GF-D8 (cell line): ENCODE results near the gene C1QTNF1.

Source experiments
- DNase-seq: peaks from one replicate; lab custom pipeline; 2025; lab: John Stamatoyannopoulos, UW

C1QTNF1 gene

DNA sequence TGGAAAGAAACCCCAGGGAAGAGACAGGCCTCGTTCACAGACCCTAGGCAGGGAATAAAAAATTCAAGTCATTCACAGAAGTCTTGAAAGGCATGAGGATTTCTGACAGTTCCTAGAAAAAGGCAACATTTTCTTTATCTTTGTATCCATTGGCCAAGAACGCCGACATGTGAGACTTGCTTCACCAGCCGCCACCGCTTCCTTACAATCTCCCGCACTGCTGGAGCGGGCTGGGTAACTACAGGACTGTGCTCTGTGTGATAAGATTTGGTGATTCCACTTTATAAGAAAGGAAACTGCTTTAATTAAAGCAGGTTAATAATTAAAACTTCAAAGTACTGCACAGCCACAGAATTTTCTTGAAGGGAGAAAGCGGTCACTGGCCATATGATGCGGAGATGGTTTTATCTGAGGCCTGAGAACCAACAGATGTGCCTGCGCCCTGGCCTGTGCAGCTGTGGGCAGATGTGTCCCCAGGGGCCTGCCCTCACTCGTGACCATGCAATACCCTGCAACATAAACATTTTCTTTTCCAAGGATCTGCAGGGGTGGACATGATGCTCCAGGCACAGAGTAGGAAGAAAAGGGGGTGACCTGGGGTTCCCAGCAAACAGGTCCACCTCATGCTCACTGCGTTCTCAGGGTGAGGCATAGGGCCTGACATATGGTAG is 31.3 kb upstream of the C1QTNF1 start:
- no peak for DNase-seq

DNA sequence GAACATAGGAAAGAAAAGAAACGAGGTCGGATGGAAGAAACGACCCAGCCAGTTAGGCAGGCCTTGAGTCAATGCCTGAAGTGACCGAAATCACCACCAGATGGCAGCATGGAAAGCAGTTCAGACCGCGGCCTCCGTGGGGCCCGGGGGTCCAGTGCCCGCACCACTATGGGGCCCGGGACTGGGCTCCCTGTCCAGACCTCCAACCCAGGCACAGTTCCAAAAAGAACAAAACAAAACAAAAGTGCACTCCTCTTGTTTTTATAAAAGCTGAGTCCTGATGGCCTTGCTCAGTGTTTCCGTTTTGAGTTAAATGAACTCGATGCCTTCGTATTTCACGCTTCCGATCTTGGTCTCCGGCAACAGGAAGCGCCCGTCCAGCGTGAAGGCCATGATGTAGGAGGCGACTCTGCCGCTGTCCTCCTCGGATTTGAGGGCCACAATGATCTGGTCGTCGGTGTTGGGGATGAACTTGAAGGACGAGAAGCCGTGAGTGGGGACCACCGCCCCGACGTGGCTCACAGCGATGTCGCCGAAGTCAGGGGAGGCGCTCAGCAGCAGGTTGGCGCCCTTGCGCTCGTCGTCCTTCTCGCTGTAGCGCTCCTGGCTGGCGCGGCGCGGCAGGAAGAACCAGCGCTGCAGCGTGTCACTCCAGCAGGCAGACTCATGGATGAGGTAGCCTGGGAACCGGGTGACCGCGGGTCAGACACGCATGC is 30.6 kb upstream of the C1QTNF1 start:
- no peak for DNase-seq

DNA sequence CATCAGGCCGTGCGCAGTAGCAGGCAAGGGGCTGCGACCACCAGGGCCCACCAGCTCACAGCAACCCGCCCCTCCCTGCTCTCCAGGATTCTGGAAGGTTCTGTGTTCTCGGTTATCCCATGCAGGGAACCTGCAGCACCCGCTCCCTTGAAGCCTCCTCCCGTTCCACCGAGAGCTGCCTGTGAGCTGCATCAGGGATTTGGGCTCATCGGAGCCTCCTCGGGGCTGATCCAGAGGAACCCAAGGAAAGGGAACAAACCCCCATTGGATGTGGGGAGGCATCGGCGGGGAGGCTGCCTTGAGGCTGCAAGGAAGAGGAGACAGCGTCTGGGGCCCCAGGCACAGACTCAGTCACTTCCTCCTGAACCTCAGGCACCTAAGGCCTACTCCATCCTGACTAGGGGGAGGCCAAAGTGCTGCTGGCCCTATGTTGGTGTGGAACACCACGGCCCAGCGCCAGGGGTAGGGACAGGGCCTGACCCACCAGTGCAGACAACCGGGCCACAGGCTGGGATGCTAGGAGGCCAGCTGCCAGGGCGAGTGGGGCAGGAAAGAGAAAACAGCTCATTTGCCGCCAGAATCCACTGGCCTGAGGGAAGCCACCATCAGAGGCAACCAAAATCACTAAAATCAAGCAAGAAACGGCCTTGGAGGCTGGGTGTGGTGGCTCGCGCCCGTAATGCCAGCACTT is 29.8 kb upstream of the C1QTNF1 start:
- DNase-seq = no peak

DNA sequence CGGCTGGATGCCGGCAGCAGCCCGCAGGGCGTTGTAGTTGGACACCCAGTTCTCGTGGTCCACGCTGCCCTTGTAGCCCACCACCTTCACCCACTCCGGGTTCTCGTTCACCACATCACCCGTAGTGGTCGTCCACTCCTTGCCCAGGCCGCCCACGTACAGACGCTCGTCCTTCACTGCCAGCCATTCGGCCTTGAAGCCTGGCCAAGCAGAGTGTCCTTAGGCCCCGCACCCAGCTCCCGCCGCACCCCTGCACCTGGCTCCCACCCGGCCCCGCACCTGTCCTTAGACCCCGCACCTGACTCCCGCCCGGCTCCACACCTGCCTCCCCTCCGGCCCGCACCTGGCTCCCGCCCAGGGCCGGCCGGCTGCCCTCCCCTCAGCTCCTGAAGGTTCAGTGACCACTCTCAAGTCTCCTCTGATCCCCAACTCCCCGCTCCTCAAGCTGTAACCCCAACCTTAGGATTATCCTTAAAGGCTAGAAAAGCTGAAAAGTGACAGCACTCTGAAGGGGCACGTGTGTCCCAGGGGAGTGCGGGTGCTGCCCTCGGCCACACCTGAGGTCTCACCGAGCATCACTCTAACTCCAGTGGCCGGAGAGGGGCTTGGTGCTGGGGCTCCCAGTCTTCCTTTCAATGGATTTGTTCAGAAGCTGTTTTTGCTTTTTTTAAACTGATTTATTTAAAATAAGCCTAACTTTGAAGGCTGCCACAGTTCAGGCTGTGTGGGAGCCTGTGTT is 28.8 kb upstream of the C1QTNF1 start:
- no peak for DNase-seq

DNA sequence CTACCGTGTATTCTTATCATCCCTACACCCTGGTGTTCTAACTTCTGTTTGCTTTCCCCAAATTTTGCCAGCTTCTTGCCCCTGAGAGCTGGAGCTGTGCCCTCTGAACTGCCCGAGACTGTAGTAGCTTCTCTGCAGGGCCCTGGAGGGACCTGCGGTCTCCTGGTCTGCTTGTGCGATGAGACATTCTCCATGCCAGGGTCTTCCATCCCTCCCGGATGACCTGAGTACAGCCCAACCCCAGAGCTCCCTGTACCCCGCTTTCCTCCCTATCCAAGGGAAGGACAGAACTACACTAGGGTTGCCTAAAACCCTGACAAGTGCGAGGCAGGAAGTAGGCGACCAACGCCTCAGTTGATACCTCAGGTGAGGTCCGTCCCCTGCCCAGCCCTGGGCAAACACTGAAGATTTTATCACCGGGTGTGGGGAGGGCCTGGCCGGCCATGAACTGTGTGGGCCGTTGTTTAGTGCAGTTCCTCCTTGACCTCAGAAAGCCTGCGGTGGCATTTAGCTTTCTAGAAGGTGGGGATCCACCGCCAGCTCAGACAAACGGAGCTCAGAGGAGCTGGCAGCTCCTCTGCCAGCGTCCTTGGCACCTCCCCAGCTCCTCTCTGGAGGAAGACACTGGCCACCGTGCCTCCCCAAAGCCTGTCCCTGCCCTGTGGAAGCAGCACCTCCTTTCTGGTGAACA is 28.1 kb upstream of the C1QTNF1 start:
- DNase-seq = no peak

DNA sequence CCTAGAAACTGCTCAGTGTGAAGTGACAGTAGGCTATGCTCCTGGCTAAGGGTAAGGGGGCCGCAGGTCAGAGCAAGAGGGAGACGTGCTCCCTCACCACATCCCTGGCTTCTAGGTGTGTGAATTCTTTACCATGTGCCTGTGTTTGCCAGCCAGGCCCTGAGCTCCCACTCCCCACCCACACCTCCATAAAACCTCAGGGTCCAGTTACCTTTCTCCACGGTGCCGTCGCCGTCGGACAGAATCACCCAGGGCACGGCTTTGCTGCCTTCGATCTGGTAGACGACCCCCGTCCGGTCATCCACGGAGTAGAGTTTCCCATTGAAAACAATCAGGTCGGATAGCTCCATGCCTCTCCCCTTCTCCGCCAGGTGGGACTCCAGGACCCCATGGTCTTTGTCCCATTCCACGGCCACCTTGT is 27.2 kb upstream of the C1QTNF1 start:
- DNase-seq = no peak

DNA sequence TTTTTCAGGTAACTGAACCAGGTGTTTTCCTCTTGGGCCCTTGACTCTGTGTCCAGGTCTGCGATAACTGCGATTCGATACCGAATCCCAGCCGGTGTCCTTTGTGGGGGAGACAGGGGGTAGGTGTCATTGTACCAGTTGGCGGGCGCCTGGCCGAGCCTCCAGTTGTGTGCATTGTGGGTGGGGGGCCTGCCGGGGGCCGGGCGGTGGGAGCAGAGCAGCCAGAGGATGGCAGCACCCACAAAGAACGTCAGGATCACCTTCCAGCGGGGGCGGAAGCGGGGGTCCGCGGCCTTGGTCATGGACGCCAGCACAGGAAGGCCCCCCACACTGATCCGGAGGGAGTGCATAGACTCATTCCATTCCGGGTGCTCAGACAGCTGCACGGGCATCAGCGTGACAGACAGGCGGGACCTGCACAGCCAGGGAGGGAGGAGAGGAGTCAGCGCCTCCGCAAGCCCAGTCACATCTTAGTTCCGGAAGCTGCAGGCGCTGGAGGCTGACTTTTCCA is 26.7 kb upstream of the C1QTNF1 start:
- no peak for DNase-seq

DNA sequence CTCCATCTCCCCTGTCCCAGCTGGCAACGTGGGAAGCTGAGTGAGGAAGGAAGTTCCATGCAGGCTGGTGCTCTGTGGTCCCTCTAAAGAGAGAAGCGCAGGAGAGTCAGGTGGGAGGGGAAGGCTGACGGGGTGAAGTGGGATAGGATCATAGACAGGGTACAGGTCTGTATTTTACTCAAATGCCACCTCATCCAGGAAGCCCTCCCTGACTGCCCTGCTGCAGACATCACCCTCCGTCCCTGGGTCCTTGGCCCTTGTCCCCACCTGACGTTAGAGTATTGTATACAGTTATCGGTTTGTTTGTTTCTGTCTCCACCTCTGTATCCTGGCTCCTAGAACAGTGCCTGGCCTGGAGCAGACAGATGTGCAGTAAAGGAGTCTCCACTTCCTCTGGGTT is 26.1 kb upstream of the C1QTNF1 start:
- DNase-seq = no peak

DNA sequence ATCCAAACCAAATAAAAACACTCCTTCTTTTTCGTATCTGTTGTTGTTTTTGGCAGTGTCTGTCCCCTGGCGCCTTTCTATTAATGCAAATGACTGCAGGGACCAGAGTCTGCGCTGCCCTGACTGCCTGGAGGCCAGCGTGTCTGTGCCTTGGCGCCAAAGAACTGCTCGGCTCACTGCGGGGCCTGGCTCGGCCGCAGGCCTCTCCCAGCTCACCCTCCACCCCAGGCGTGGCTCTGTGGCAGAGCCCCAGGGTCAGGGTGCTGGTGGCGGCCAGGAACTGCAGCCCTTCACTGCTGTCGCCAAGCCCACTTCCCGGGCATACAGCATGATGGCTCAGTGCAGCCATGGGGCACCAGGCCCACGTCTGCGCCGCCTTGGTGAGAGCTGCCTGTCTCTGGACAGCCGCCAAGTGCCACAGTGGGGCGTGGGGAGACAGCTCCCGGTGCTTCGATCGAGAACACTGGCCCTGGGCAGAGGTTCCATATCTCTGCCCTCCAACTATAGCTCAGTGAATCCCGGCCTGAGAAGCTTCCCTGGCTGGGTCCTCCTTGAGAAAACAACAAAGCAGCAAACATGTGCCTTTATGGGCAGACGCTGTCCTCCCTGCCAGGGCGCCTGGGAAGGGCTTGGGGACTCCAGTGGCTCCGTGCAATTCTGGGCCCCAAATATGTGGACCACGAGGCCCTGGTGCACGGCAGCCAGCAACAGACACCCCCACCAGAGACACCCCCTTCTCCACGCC is 25.5 kb upstream of the C1QTNF1 start:
- no peak for DNase-seq

DNA sequence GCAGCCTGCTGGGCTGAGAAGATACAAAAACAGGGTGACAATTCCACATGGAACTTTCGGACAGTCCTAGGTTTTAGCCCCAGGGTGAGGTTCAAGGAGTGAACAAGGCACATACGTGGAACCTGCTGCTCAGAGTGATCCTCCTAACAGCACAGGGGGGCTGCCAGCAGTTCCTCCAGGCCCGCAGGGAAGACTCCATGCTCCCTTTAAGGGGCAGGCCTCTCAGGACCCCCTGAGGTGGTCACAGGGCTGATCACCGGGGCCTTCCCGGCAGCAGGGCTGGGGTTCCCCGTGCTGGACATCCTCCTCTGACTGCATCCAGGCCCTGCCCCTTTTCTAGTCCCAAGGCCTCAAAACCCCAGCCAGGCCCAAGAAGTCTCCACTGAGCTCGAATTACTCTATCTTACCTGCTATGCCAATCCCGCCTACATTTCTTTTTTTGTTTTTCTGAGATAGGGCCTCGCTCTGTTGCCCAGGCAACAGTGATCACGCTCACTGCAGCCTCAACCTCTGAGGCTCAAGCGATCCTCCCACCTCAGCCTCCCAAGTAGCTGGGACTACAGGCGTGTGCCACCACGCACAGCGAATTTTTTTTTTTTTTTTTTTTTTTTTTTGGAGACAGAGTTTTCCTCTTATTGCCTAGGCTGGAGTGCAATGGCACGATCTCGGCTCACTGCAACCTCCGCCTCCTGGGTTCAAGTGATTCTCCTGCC is 24.8 kb upstream of the C1QTNF1 start:
- DNase-seq = no peak

DNA sequence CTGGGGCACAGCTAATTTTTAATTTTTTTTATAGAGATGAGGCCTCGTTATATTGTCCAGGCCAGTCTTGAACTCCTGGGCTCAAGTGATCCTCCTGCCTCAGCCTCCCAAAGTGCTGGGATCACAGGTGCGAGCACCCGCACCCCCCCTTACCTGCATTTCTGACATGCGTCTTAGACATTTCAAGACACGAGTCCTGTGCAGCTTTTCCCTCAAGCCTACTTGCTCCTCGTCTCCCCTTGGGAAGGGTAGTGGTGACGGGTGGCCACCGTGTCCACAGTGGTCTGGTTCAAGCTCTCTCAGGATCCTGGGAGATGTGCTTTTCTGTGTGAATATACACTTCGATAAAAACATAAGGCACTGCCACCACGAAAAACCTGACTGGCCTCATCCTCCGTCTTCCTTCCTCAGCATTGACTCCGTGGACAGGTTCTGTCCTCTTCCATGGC is 24.0 kb upstream of the C1QTNF1 start:
- no peak for DNase-seq

DNA sequence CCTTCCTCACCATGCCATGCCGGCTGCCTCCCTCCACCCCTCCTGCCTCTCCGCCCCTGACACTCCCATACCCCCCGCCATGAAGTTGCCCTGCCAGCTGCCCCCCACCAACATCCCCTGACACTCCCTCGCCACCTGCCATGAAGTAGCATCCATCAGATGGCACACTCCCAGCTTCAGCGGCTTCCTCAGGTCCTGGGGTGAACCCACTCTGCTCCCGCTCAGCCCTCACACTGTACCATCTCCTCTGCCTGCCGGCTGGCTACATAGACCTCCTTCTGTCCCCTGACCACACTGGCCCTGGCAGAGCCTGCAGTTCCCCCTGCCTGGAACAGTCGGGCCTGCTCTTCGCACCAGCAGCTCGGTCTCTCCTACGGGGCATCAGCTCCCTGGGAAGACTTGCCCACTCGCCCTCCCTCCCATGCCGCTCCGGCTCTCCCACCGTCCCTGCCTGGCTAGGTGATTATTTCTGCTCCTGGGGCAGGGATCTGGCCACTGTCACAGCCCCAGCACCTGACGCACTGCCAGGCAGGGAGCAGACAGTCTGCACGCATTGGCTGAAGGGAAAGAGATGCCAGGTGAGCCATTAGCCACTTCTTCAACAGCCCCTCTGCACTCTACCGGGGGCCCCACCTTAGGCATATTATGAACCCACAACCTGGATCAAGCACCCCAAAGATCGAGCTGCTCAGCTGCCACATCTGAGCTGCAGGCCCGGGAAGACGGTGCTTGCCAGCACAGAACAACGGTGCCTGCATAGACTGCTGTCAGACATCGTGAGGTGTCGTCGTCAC is 23.4 kb upstream of the C1QTNF1 start:
- DNase-seq = no peak

DNA sequence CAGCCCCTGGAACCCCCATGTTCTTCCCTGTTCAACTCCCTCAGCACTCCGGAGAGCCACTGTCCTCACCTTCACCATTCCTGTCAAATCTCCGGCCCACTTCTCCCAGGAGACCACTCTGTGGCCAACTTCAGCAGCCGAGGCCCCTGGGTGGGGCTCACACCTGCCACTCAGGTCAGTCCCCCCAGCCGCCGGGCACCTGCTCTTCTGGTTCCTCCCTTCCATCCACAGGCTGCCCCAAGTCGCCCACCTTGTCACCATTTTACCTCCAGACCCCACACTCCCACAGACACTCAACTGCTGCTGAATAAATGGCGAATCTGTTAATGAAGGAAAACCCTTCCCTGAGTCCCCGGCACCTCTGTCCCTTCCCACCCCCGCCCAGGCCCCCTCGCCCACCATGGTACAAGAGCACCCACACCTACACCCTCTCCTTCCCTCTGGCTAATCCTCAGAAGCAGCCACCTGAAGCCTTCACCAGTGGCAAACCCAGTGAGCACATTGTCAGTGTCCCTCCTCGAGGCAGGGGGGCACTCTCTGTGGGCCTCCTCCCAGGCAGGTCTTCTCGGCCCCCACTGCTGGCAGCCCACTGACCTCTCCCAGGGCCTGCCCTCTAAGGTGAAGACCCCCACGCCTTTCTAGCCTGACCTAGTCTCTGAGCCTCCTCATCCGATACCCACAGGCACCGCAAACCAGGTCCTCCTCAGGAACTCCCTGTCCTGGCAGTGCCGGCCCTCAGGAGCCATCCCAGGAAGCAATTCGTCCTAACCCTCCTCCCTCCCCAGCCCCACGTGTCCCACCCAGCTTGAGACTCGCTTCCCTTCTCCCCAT is 22.6 kb upstream of the C1QTNF1 start:
- no peak for DNase-seq

DNA sequence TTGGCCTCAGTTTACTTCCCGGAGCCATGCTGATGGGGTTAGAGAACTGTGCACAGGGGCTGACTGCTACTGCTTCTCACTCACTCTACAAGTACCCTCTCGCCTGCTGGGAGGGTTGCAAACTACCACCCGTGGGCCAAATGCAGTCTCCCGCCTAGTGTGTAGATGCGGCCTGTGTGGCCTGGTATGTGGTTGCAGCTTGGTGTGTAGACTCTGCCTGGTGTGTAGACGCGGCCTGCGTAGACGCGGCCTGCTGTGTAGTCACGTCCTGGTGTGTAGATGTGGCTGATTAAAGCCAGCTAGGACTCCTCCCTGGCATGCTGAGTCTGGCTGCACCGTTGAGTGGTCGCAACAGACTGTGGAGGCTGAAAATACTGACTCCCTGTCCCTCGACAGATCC is 21.7 kb upstream of the C1QTNF1 start:
- no peak for DNase-seq

DNA sequence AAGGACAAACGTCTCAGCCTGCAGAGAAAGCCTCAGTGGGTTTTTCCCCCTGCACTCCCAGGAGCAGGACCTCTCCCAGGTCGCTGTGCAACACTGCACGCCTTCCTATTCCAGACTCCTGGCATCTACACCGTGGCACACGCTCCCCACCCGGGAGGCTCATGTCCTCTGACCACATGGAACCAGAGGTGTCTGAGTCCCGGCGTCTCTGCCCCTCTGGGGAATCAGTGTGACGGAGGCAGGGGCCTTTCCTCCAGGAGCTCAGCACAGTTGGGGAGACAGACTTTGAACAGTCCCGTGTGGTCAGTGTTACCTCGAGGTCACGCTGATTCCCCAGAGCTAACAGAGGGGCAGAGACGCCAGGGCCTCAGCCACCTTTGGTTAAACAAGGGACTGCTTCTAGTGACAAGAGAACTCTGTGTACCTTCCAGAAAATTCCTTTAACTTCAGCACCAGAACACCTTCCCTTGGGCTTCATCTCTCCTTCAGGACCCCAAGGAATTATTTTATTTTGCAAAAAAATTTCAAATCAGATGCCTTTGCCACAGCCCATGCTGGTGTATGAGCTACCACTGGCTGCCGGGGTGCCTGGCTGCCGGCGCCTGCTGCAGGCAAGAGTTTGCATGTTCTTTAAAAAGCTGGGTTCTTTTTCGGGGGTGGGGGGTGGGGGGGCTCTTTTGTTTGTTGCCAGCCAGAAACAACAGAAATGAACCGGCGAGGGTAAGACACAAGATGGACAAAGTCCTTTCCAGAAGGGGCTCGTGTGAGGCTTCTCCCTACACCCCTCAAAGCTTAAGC is 21.0 kb upstream of the C1QTNF1 start:
- no peak for DNase-seq

DNA sequence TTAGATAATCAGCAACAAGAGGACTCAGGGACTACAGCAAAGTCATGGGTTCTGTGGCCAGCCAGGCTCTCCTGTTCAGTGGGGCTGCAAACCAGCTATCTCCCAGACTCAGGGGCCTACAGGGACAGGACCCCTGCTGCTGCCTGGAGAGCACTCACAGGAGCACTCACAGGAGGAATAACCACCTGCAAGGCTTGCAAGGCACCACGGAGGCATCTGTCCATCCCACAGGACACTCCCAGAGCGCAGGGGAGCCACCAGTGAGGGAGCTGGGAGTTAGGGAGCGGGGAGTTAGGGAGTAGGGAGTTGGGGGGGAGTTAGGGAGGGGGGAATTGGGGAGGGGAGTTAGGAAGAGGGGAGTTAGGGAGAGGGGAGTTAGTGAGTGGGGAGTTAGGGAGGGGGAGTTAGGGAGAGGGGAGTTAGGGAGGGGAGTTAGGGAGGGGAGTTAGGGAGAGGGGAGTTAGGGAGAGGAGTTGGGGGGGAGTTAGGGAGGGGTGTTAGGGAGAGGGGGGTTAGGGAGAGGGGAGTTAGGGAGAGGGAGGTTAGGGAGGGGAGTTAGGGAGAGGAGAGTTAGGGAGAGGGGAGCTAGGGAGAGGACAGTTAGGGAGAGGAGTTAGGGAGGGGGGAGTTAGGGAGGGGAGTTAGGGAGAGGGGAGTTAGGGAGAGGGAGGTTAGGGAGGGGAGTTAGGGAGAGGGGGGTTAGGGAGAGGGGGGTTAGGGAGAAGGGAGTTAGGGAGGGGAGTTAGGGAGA is 20.1 kb upstream of the C1QTNF1 start:
- no peak for DNase-seq
